WTC11 (cell line): ENCODE results near the gene NCKAP5. TPM values are rescaled to one million over a fixed set of nuclear protein-coding genes. Genes with fewer than 3 reads are reported as not detected.

Source experiments
- ATAC-seq: fragments of 200-7000 bp; cut with Tn5 transposase; 2 replicates; pipeline ENCODE4 v1.10.0; 2021; ENCODE audit warnings: mild to moderate bottlenecking, moderate library complexity
- CTCF ChIA-PET: fragments of 300-600 bp; sonication (Branson Sonifier 250); formaldehyde crosslinking; loops from one replicate; lab custom pipeline; 2021; ENCODE audit warnings: antibody characterized with exemption; lab: Charles Lee
- POLR2A ChIA-PET: fragments of 350-600 bp; sonication (Branson Sonifier 250); formaldehyde crosslinking; loops from one replicate; lab custom pipeline; 2021; ENCODE audit warnings: antibody characterized with exemption; lab: Charles Lee
- DNase-seq: peaks from one replicate; pipeline ENCODE4 v3.0.0; 2021; ENCODE audit warnings: low spot score
- H3K27ac Mint-ChIP-seq: 2 replicates; pipeline ENCODE4 v1.8.0; 2021; ENCODE audit warnings: mixed read lengths
- H3K27me3 Mint-ChIP-seq: 2 replicates; pipeline ENCODE4 v1.8.0; 2021; ENCODE audit warnings: low read depth, mild to moderate bottlenecking, moderate library complexity, mixed read lengths
- H3K36me3 Mint-ChIP-seq: 2 replicates; pipeline ENCODE4 v1.8.0; 2021; ENCODE audit warnings: mixed read lengths
- H3K4me1 Mint-ChIP-seq: 2 replicates; pipeline ENCODE4 v1.8.0; 2022; ENCODE audit warnings: mixed read lengths
- H3K4me3 Mint-ChIP-seq: 2 replicates; pipeline ENCODE4 v1.8.0; 2021; ENCODE audit warnings: mild to moderate bottlenecking, moderate library complexity, mixed read lengths
- H3K9me3 Mint-ChIP-seq: 2 replicates; pipeline ENCODE4 v1.8.0; 2021; ENCODE audit warnings: mixed read lengths
- ELF4 ChIP-seq: sonication (generic); formaldehyde crosslinking; IDR thresholded peaks from 2 replicates; pipeline ENCODE4 v1.8.1; 2022; ENCODE audit warnings: low read depth, mild to moderate bottlenecking, moderate library complexity, missing genetic modification reagents
- FOXP1 ChIP-seq: sonication (generic); formaldehyde crosslinking; IDR thresholded peaks from 2 replicates; pipeline ENCODE4 v1.8.0; 2022; ENCODE audit warnings: missing genetic modification reagents, mild to moderate bottlenecking, moderate library complexity, borderline replicate concordance
- JAZF1 ChIP-seq: fragments of 250-450 bp; sonication (Bioruptor Pico); IDR thresholded peaks from 2 replicates; pipeline ENCODE4 v1.9.0; 2021; ENCODE audit warnings: moderate library complexity, mild to moderate bottlenecking, inconsistent platforms
- JUN ChIP-seq: sonication (generic); formaldehyde crosslinking; IDR thresholded peaks from 2 replicates; pipeline ENCODE4 v1.8.0; 2023; ENCODE audit warnings: mild to moderate bottlenecking, missing genetic modification reagents
- MYBL2 ChIP-seq: sonication (generic); formaldehyde crosslinking; IDR thresholded peaks from 2 replicates; pipeline ENCODE4 v1.8.1; 2023; ENCODE audit warnings: mild to moderate bottlenecking, moderate library complexity, missing genetic modification reagents
- NFATC4 ChIP-seq: fragments of 250-450 bp; sonication (Bioruptor Pico); IDR thresholded peaks from 2 replicates; pipeline ENCODE4 v1.9.0; 2021; ENCODE audit warnings: mild to moderate bottlenecking
- PRRX2 ChIP-seq: fragments of 250-450 bp; sonication (Bioruptor Pico); IDR thresholded peaks from 2 replicates; pipeline ENCODE4 v1.8.0; 2021; ENCODE audit warnings: mild to moderate bottlenecking
- RELA ChIP-seq: sonication (generic); formaldehyde crosslinking; IDR thresholded peaks from 2 replicates; pipeline ENCODE4 v1.8.1; 2022; ENCODE audit warnings: missing genetic modification reagents, mild to moderate bottlenecking, borderline replicate concordance
- SMAD3 ChIP-seq: sonication (generic); formaldehyde crosslinking; IDR thresholded peaks from 2 replicates; pipeline ENCODE4 v1.8.0; 2022; ENCODE audit warnings: missing genetic modification reagents, mild to moderate bottlenecking, borderline replicate concordance
- total RNA-seq: library from RNA; stranded (reverse); gene quantifications from 3 replicates; pipeline ENCODE4 v1.2.3, GENCODE V29; 2021
- TF ChIP-seq, protein P1 (sequence below): fragments of 250-450 bp; sonication (Bioruptor Pico); IDR thresholded peaks from 2 replicates; pipeline ENCODE4 v1.9.0; 2021; ENCODE audit warnings: mild to moderate bottlenecking
- TF ChIP-seq, protein P2 (sequence below): sonication (generic); formaldehyde crosslinking; conservative IDR thresholded peaks from 2 replicates; pipeline ENCODE4 v1.8.1; 2023; ENCODE audit warnings: mild to moderate bottlenecking, low read depth, missing genetic modification reagents, moderate library complexity
- TF ChIP-seq, protein P3 (sequence below): sonication (generic); formaldehyde crosslinking; IDR thresholded peaks from 2 replicates; pipeline ENCODE4 v1.8.0; 2023; ENCODE audit warnings: missing genetic modification reagents
- TF ChIP-seq, protein P4 (sequence below): sonication (generic); formaldehyde crosslinking; IDR thresholded peaks from 2 replicates; pipeline ENCODE4 v1.8.0; 2022; ENCODE audit warnings: missing genetic modification reagents
- TF ChIP-seq, protein P5 (sequence below): sonication (generic); formaldehyde crosslinking; IDR thresholded peaks from 2 replicates; pipeline ENCODE4 v1.8.0; 2022; ENCODE audit warnings: mild to moderate bottlenecking, missing genetic modification reagents
- TF ChIP-seq, protein P6 (sequence below): sonication (generic); formaldehyde crosslinking; IDR thresholded peaks from 2 replicates; pipeline ENCODE4 v1.8.0; 2022; ENCODE audit warnings: mild to moderate bottlenecking, missing genetic modification reagents
- TF ChIP-seq, protein P7 (sequence below): sonication (generic); formaldehyde crosslinking; conservative IDR thresholded peaks from 2 replicates; pipeline ENCODE4 v1.8.1; 2022; ENCODE audit warnings: mild to moderate bottlenecking, missing genetic modification reagents

The NCKAP5 gene
- total RNA-seq, 1 experiment from 2014 or later, result 0.55 TPM

DNA sequence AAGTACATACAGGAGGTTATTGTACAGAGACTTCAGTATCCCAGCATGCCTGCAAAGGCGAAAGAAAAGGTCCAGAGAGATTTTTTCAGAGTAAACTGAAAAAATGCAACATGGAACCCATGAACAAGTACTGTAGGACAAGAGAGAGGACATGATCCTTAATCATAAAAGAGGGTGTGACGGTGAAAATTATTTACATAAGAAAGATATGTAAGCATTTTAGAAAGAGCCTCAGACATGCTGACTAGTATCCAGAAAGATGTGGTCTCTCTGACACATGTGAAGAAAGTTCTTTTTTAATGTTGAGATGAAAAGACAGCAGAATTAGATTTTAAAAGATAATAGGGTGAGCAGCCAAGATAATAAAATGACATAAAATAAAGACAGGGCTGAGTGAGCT lies 262.0 kb downstream of the NCKAP5 start:
- Mint-ChIP-seq H3K27ac (no peak overlapping the region), H3K4me1 (no peaks in the 10 kb centered on the region), H3K36me3 (peaks cover 3% of the 10 kb centered on the region; the same call in 1 of the 2 replicates), H3K27me3 (no peaks in the 10 kb centered on the region), H3K9me3 (peaks cover 23% of the 10 kb centered on the region), H3K4me3 (no peak overlapping the region)
- no peak for TF ChIP-seq PRRX2
- ChIA-PET CTCF (no interaction called here), POLR2A (no interaction called here)
- DNase-seq (no peak), ATAC-seq (no peak)

DNA sequence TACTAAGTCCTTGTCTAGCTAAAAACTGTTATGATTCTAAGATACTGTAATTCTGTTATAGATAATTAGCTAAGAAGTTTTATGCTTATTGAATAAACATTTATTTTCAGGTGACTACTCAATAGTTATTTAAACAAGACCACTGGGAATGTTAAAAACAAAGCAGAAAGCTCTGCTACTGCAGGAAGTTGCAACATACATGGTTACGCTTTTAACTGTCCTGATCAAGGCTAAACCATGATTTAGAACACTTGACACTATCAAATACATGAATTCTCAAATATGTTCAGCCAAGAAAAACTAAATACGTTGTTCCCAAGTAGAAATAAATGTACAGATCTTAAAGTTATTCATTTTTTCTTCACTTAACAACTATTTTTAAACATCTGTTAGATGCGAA lies 263.9 kb downstream of the NCKAP5 start:
- DNase-seq (no peak), ATAC-seq (no peak)
- CTCF ChIA-PET, result interaction anchor here (1.0 kb wide), 1 partner anchor 8 kb away, joined by 3 read pairs; no protein-coding TSS in a partner anchor
- Mint-ChIP-seq H3K4me1 (no peaks in the 10 kb centered on the region), H3K36me3 (peaks cover 3% of the 10 kb centered on the region; the same call in 1 of the 2 replicates), H3K4me3 (no peak overlapping the region), H3K9me3 (peaks cover 9% of the 10 kb centered on the region; the same call in 1 of the 2 replicates), H3K27ac (no peak overlapping the region), H3K27me3 (no peaks in the 10 kb centered on the region)
- TF ChIP-seq, protein P1, sequence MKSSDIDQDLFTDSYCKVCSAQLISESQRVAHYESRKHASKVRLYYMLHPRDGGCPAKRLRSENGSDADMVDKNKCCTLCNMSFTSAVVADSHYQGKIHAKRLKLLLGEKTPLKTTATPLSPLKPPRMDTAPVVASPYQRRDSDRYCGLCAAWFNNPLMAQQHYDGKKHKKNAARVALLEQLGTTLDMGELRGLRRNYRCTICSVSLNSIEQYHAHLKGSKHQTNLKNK (CRISPR knock-in tag), result no peak
- POLR2A ChIA-PET, result no interaction called here

DNA sequence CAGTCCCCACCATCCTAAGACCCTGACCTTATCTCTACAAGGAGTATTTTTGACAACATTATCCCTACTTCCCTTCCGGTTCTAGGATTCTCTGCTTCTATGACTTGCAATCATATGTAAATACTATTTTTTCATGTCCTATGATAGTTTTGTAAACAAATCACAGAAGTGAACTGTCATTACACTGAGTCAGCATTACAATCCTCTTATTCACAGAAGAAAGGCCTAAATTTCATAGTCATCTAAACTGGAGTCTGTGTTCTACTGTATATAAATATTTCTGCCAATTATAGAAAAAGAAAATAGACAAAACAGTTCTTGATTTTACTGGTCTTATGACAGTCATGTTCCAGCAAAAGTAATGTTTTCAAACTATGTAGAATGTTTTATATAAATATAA lies 265.1 kb downstream of the NCKAP5 start:
- H3K36me3 Mint-ChIP-seq, result peaks cover 3% of the 10 kb centered on the region; the same call in 1 of the 2 replicates
- CTCF ChIA-PET, result no interaction called here
- no peaks in the 10 kb centered on the region for H3K4me1 Mint-ChIP-seq
- DNase-seq, result no peak
- TF ChIP-seq FOXP1 (CRISPR knock-in tag) (no peak), JUN (no peak), JAZF1 (CRISPR knock-in tag) (no peak), RELA (CRISPR knock-in tag) (no peak)
- TF ChIP-seq, protein P2, sequence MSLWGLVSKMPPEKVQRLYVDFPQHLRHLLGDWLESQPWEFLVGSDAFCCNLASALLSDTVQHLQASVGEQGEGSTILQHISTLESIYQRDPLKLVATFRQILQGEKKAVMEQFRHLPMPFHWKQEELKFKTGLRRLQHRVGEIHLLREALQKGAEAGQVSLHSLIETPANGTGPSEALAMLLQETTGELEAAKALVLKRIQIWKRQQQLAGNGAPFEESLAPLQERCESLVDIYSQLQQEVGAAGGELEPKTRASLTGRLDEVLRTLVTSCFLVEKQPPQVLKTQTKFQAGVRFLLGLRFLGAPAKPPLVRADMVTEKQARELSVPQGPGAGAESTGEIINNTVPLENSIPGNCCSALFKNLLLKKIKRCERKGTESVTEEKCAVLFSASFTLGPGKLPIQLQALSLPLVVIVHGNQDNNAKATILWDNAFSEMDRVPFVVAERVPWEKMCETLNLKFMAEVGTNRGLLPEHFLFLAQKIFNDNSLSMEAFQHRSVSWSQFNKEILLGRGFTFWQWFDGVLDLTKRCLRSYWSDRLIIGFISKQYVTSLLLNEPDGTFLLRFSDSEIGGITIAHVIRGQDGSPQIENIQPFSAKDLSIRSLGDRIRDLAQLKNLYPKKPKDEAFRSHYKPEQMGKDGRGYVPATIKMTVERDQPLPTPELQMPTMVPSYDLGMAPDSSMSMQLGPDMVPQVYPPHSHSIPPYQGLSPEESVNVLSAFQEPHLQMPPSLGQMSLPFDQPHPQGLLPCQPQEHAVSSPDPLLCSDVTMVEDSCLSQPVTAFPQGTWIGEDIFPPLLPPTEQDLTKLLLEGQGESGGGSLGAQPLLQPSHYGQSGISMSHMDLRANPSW (CRISPR knock-in tag), result no peak
- TF ChIP-seq, protein P3, sequence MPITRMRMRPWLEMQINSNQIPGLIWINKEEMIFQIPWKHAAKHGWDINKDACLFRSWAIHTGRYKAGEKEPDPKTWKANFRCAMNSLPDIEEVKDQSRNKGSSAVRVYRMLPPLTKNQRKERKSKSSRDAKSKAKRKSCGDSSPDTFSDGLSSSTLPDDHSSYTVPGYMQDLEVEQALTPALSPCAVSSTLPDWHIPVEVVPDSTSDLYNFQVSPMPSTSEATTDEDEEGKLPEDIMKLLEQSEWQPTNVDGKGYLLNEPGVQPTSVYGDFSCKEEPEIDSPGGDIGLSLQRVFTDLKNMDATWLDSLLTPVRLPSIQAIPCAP, result no peak
- TF ChIP-seq, protein P4, sequence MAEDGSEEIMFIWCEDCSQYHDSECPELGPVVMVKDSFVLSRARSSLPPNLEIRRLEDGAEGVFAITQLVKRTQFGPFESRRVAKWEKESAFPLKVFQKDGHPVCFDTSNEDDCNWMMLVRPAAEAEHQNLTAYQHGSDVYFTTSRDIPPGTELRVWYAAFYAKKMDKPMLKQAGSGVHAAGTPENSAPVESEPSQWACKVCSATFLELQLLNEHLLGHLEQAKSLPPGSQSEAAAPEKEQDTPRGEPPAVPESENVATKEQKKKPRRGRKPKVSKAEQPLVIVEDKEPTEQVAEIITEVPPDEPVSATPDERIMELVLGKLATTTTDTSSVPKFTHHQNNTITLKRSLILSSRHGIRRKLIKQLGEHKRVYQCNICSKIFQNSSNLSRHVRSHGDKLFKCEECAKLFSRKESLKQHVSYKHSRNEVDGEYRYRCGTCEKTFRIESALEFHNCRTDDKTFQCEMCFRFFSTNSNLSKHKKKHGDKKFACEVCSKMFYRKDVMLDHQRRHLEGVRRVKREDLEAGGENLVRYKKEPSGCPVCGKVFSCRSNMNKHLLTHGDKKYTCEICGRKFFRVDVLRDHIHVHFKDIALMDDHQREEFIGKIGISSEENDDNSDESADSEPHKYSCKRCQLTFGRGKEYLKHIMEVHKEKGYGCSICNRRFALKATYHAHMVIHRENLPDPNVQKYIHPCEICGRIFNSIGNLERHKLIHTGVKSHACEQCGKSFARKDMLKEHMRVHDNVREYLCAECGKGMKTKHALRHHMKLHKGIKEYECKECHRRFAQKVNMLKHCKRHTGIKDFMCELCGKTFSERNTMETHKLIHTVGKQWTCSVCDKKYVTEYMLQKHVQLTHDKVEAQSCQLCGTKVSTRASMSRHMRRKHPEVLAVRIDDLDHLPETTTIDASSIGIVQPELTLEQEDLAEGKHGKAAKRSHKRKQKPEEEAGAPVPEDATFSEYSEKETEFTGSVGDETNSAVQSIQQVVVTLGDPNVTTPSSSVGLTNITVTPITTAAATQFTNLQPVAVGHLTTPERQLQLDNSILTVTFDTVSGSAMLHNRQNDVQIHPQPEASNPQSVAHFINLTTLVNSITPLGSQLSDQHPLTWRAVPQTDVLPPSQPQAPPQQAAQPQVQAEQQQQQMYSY, result no peak
- TF ChIP-seq, protein P5, sequence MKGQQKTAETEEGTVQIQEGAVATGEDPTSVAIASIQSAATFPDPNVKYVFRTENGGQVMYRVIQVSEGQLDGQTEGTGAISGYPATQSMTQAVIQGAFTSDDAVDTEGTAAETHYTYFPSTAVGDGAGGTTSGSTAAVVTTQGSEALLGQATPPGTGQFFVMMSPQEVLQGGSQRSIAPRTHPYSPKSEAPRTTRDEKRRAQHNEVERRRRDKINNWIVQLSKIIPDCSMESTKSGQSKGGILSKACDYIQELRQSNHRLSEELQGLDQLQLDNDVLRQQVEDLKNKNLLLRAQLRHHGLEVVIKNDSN (CRISPR knock-in tag), result no peak
- TF ChIP-seq, all 79 proteins: peak for 0
- ATAC-seq, result no peak
- no peak overlapping the region for H3K27ac Mint-ChIP-seq
- no peaks in the 10 kb centered on the region for H3K27me3 Mint-ChIP-seq
- peaks cover 9% of the 10 kb centered on the region; the same call in 1 of the 2 replicates for H3K9me3 Mint-ChIP-seq
- POLR2A ChIA-PET, result no interaction called here
- no peak overlapping the region for H3K4me3 Mint-ChIP-seq

DNA sequence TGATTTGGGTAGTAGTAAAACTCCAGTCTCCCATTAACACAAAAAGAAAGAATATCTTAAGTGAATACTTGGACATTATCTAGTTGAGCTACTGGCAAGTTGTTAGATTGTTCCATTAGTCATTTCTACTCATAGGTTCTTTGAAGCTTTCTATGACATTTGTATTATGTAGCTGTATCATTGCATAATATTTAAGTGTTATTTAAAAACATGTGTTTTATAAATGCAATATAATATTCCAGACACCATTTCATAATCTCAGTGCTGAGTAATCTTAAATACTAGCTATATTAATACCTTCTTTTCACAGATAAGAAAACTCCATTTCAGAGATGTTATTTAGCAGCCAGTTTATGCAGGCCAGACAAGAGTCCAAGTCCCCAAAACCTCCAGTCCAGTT lies 271.9 kb downstream of the NCKAP5 start:
- no peak overlapping the region for H3K27ac Mint-ChIP-seq
- DNase-seq (no peak), ATAC-seq (no peak)
- POLR2A ChIA-PET, result no interaction called here
- H3K4me3 Mint-ChIP-seq, result no peak overlapping the region
- no peaks in the 10 kb centered on the region for H3K36me3 Mint-ChIP-seq
- CTCF ChIA-PET, result interaction anchor here (1.1 kb wide), 1 partner anchor 8 kb away, joined by 3 read pairs; no protein-coding TSS in a partner anchor
- H3K9me3 Mint-ChIP-seq, result no peaks in the 10 kb centered on the region
- H3K27me3 Mint-ChIP-seq, result no peaks in the 10 kb centered on the region
- no peaks in the 10 kb centered on the region for H3K4me1 Mint-ChIP-seq
- TF ChIP-seq, protein P6, sequence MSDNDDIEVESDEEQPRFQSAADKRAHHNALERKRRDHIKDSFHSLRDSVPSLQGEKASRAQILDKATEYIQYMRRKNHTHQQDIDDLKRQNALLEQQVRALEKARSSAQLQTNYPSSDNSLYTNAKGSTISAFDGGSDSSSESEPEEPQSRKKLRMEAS (CRISPR knock-in tag), result no peak
- TF ChIP-seq, protein P1 (CRISPR knock-in tag), result no peak
- TF ChIP-seq, protein P7, sequence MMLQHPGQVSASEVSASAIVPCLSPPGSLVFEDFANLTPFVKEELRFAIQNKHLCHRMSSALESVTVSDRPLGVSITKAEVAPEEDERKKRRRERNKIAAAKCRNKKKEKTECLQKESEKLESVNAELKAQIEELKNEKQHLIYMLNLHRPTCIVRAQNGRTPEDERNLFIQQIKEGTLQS (CRISPR knock-in tag), result no peak
- TF ChIP-seq MYBL2 (CRISPR knock-in tag) (no peak), SMAD3 (CRISPR knock-in tag) (no peak), NFATC4 (no peak), ELF4 (no peak)
